AG04450 (cell line): Measurements from ENCODE around the gene CLC. TPM values are rescaled to one million over a fixed set of nuclear protein-coding genes. Genes with fewer than 3 reads are reported as not detected.
"Not testable (repeated sequence)": the region's sequence is repeated elsewhere in the genome, so short reads cannot be mapped to it uniquely, and the experiment has no call there.

Experiments used
- CTCF ChIA-PET: fragments of 300-600, 350-600 bp; formaldehyde crosslinking; extraction: SDS; loops from one replicate; lab custom pipeline; 2022; ENCODE audit warnings: antibody characterized with exemption, inconsistent platforms; lab: Charles Lee
- POLR2A ChIA-PET: fragments of 350-600 bp; formaldehyde crosslinking; extraction: SDS; loops from one replicate; lab custom pipeline; 2021; ENCODE audit warnings: antibody characterized with exemption, inconsistent platforms; lab: Yijun Ruan, JAX
- DNase-seq: peaks from one replicate; pipeline ENCODE4 v3.0.0-alpha.2; 2011; ENCODE audit warnings: low read depth, low spot score
- H3K27ac ChIP-seq: one replicate; pipeline ENCODE4 v1.5.1; 2012; ENCODE audit warnings: low read depth, low read length, control low read depth
- H3K27me3 ChIP-seq: one replicate; pipeline ENCODE4 v1.6.0; 2012; ENCODE audit warnings: low read length; ENCODE audit not compliant: control insufficient read depth, insufficient read depth
- H3K4me3 ChIP-seq: 2 replicates; pipeline ENCODE4 v1.5.1; 2011; ENCODE audit warnings: mild to moderate bottlenecking, low read depth, low read length, control low read depth
- H3K9me3 ChIP-seq: 2 replicates; pipeline ENCODE4 v1.5.1; 2012; ENCODE audit warnings: low read length; ENCODE audit not compliant: control insufficient read depth, insufficient read depth
- CTCF ChIP-seq: IDR thresholded peaks from 2 replicates; pipeline ENCODE4 v1.5.1; 2011; ENCODE audit warnings: low read depth, low read length, control low read depth, inconsistent platforms
- polyA plus RNA-seq: library from polyadenylated mRNA; depleted of rRNA; stranded (reverse); fragments of >200 nt; gene quantifications from 2 replicates; pipeline ENCODE4 v1.2.3, GENCODE V29; 2011

CLC gene
- polyA plus RNA-seq, 1 experiment, result not detected

DNA sequence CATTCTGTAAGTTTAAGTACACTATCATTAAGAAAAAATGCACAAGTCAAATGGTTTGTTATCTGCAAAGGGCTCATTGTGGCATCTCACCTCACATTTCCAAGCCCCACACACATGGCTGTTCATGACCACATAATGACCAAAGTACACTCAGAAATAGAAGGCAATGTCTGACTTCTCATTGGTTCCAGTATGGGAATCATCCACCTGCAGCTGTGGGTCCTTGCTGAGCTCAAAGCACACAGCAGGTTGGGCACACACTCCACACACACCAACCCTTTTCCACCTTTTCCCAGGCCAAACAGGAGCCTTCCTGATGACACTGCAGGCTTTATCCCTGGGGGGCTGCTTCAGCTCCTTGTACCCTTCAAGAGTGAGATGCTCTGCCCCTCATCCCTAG is 11.8 kb downstream of the CLC start:
- no peak for DNase-seq
- no peaks in the 10 kb centered on the region for H3K9me3 ChIP-seq
- H3K27ac ChIP-seq, result no peak overlapping the region
- ChIA-PET POLR2A (no interaction called here), CTCF (no interaction called here)
- no peaks in the 10 kb centered on the region for H3K27me3 ChIP-seq
- H3K4me3 ChIP-seq, result no peak overlapping the region
- no peak for TF ChIP-seq CTCF

GRCh38 chr19:39720144-39720543 is 17.7 kb downstream of the CLC start:
- DNase-seq, CTCF ChIA-PET, POLR2A ChIA-PET, H3K27me3 ChIP-seq, H3K27ac ChIP-seq, H3K9me3 ChIP-seq, H3K4me3 ChIP-seq: not testable (repeated sequence)

DNA sequence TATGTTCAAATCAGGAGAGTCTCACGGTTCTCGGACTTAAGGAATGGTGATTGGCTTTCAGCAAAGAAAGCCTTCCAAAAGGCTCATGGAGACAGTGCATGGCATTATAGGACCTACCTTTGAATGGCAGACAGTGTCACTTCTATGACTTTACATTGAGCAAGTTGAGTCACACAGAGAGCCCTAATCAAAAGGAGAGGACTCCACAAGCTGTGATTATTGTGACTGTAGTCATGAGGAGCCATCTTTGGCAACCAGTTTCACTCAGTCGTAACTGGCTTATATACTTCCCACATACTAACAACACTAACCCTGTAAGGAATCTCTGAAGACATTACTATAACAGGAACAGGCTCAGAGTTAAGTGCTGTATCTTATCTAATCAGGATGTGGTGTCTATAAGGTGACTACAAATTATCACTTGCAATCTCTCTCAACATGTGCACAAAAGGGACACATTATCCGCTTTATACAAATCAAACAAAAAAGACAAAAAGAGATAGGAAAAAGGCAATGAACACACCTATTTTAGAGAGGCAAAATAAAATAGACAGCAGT is 27.4 kb downstream of the CLC start:
- ChIA-PET POLR2A (no interaction called here), CTCF (no interaction called here)
- no peak overlapping the region for H3K27ac ChIP-seq
- TF ChIP-seq CTCF, result no peak
- H3K27me3 ChIP-seq, result no peaks in the 10 kb centered on the region
- no peak for DNase-seq
- no peaks in the 10 kb centered on the region for H3K9me3 ChIP-seq
- H3K4me3 ChIP-seq, result no peak overlapping the region

- CTCF ChIA-PET, result no interaction called here
- TF ChIP-seq CTCF, result no peak
- H3K9me3 ChIP-seq, result no peaks in the 10 kb centered on the region
- DNase-seq, result no peak
- H3K27me3 ChIP-seq, result no peaks in the 10 kb centered on the region
- no peak overlapping the region for H3K27ac ChIP-seq
- H3K4me3 ChIP-seq, result no peak overlapping the region
- POLR2A ChIA-PET, result no interaction called here
Measured at GRCh38 chr19:39709026-39709872, 28.6 kb downstream of the CLC start.

GRCh38 chr19:39708594-39708993 is 29.2 kb downstream of the CLC start:
- Histone ChIP-seq H3K9me3 (no peaks in the 10 kb centered on the region), H3K27me3 (no peaks in the 10 kb centered on the region), H3K4me3 (no peak overlapping the region), H3K27ac (no peak overlapping the region)
- TF ChIP-seq CTCF, result no peak
- no peak for DNase-seq
- POLR2A ChIA-PET, result no interaction called here
- CTCF ChIA-PET, result no interaction called here
